CD4-positive, alpha-beta T cell (primary cell): Measurements from ENCODE around the gene NFKBIZ. TPM values are rescaled to one million over a fixed set of nuclear protein-coding genes. Genes with fewer than 3 reads are reported as not detected.
A peak's percentile ranks its signal among the peaks of the same experiment; 100 is the strongest.

Experiments used
- ATAC-seq: fragments of 200-7000 bp; cut with Tn5 transposase; one replicate; pipeline ENCODE4 v1.10.0; 2022; ENCODE audit warnings: mild to moderate bottlenecking; ENCODE audit not compliant: poor library complexity
- CTCF ChIA-PET: fragments of 350-600 bp; sonication (Branson Sonifier 250); formaldehyde crosslinking; loops from one replicate; lab custom pipeline; 2021; ENCODE audit warnings: antibody characterized with exemption, inconsistent platforms; lab: Charles Lee
- POLR2A ChIA-PET: fragments of 350-600 bp; sonication (Branson Sonifier 250); formaldehyde crosslinking; loops from one replicate; lab custom pipeline; 2021; ENCODE audit warnings: antibody characterized with exemption, inconsistent platforms; lab: Charles Lee
- DNase-seq, 14 experiments: peaks; one replicate each; pipeline ENCODE4 v3.0.0-alpha.2; 2013 to 2020; ENCODE audit warnings: mixed read lengths in 2 of 14
- H3K27ac ChIP-seq, 2 donors: one replicate each; pipeline versions ENCODE4 v1.5.1 to v1.7.0; 2013; ENCODE audit warnings: low read length in 2 of 2, low read depth in 1 of 2, mild to moderate bottlenecking in 1 of 2
- H3K27me3 ChIP-seq, 2 experiments: 1 replicate in 1 of 2; 2 replicates in 1 of 2; pipeline versions ENCODE4 v1.6.1 to v1.7.0; 2013; ENCODE audit warnings: low read length in 2 of 2, control low read depth in 1 of 2, mild to moderate bottlenecking in 1 of 2, moderate library complexity in 1 of 2; ENCODE audit not compliant: insufficient read depth in 2 of 2, control insufficient read depth in 1 of 2
- H3K36me3 ChIP-seq: one replicate; pipeline ENCODE4 v1.6.1; 2013; ENCODE audit warnings: low read length, control low read depth; ENCODE audit not compliant: insufficient read depth
- H3K4me1 ChIP-seq: one replicate; pipeline ENCODE4 v1.6.1; 2013; ENCODE audit warnings: low read length, control low read depth; ENCODE audit not compliant: insufficient read depth
- H3K4me3 ChIP-seq: one replicate; pipeline ENCODE4 v1.5.1; 2013; ENCODE audit warnings: mild to moderate bottlenecking, low read length, moderate library complexity
- H3K9me3 ChIP-seq, 2 experiments: 1 replicate in 1 of 2; 2 replicates in 1 of 2; pipeline versions ENCODE4 v1.6.1 to v1.7.0; 2013; ENCODE audit warnings: low read length in 2 of 2, mild to moderate bottlenecking in 2 of 2, control low read depth in 1 of 2, moderate library complexity in 1 of 2; ENCODE audit not compliant: control insufficient read depth in 1 of 2, insufficient read depth in 1 of 2
- H3K27ac Mint-ChIP-seq: one replicate; pipeline ENCODE4 v1.8.0; 2020; ENCODE audit warnings: mixed read lengths
- H3K27me3 Mint-ChIP-seq: one replicate; pipeline ENCODE4 v1.8.0; 2021; ENCODE audit warnings: mixed read lengths
- H3K36me3 Mint-ChIP-seq: one replicate; pipeline ENCODE4 v1.8.0; 2021; ENCODE audit warnings: low read depth, mixed read lengths
- H3K4me1 Mint-ChIP-seq: one replicate; pipeline ENCODE4 v1.8.0; 2021; ENCODE audit warnings: low read depth, mixed read lengths
- H3K4me3 Mint-ChIP-seq: one replicate; pipeline ENCODE4 v1.8.0; 2020; ENCODE audit warnings: mild to moderate bottlenecking, mixed read lengths
- H3K9me3 Mint-ChIP-seq: one replicate; pipeline ENCODE4 v1.8.0; 2020; ENCODE audit warnings: mixed read lengths
- CTCF ChIP-seq: fragments of 200-600 bp; IDR thresholded peaks from one replicate; pipeline ENCODE4 v1.8.0; 2022; ENCODE audit warnings: antibody characterized with exemption, mild to moderate bottlenecking
- intact Hi-C, 2 experiments: fragments of 100-400 bp; cut with DNase I in 1 of 2; cut with micrococcal nuclease in 1 of 2; formaldehyde crosslinking; loops; one replicate each; pipeline versions ENCODE4 v1.15.1 to v1.9.0; 2023 to 2025; cut with DNase I, micrococcal nuclease
- total RNA-seq, 174 experiments: library from RNA in 2 of 174; stranded (reverse) in 2 of 174; gene quantifications; one replicate each; pipeline ENCODE4 v1.2.3 and lab custom pipeline; 2021 to 2026

NFKBIZ gene
- total RNA-seq, 2 experiments from 2014 or later: 438 to 451 TPM

DNA sequence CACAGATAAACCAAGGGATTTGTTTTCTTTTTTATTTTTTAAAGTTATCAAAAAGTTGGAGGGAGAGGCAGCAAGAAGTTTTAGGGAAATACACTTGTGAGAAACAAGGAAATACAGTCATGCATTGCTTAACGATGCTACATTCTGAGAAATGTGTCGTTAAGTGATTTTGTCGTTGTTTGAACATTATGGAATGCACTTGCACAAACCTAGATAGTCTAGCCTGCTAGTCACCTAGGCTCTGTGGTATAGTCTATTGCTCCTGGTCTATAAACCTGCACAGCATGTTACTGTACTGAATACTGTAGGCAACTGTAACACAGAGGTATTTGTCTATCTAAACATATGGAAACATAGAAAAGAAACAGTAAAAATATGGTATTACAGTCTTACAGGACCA, 2.0 kb upstream of the NFKBIZ start:
- intact Hi-C loops: loop anchor here in 1 of 2 experiments (2.0 to 5.0 kb wide), 3 partner anchors 17 to 160 kb away; partner anchors contain the start of gene RPL24
- Histone ChIP-seq H3K27me3 (no peaks in the 10 kb centered on the region), H3K9me3 (peaks cover 0 to under 1% of the 10 kb centered on the region in 2 experiments), H3K4me1 (peaks cover 12% of the 10 kb centered on the region), H3K36me3 (peaks cover 7% of the 10 kb centered on the region), H3K4me3 (no peak overlapping the region), H3K27ac (no peak overlapping the region)
- TF ChIP-seq CTCF: no peak
- peak overlapping the region; percentile 76 for H3K4me3 Mint-ChIP-seq
- peaks cover 5% of the 10 kb centered on the region for H3K27me3 Mint-ChIP-seq
- H3K36me3 Mint-ChIP-seq: peaks cover 29% of the 10 kb centered on the region
- no peaks in the 10 kb centered on the region for H3K9me3 Mint-ChIP-seq
- ChIA-PET CTCF (no interaction called here), POLR2A (interaction anchor here (7.7 kb wide), 1 partner anchor 18 kb away, joined by 221 read pairs; no protein-coding TSS in a partner anchor)
- peak overlapping the region; percentile 100 for H3K27ac Mint-ChIP-seq
- no peak for DNase-seq
- ATAC-seq: no peak
- peaks cover 33% of the 10 kb centered on the region for H3K4me1 Mint-ChIP-seq

DNA sequence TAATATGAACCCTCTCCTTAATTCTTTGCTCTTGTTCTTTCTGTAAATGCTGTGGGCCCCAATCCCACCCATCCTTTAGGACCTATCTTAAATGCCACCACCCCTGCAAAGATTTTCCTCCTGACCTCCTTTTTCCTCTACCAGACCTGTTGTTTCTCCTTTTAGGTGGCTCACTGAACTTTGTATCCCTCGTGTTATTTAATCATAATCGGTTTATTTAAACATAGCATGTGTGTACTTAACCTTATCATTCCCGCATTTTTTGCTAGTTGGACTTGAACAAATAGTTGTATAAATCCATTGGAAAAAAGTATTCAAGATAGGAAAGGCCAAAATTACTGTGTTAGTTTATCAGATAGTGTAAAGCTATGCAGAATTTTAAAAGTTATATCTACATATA, 988 bp upstream of the NFKBIZ start:
- ChIA-PET POLR2A (interaction anchor here (0.8 to 7.7 kb wide), 15 partner anchors 13 to 381 kb away, joined by 3 to 221 read pairs (median 17); partner anchors contain the start of genes CEP97, NXPE3 and ZBTB11), CTCF (interaction anchor here (1.3 kb wide), 1 partner anchor 20 kb away, joined by 3 read pairs; no protein-coding TSS in a partner anchor)
- DNase-seq (no peak), ATAC-seq (no peak)
- Mint-ChIP-seq H3K27me3 (peaks cover 5% of the 10 kb centered on the region), H3K4me1 (peaks cover 43% of the 10 kb centered on the region), H3K4me3 (peak overlapping the region; percentile 91), H3K27ac (peak overlapping the region; percentile 100), H3K9me3 (no peaks in the 10 kb centered on the region), H3K36me3 (peaks cover 39% of the 10 kb centered on the region)
- no peak for TF ChIP-seq CTCF
- H3K36me3 ChIP-seq: peaks cover 17% of the 10 kb centered on the region
- intact Hi-C loops: loop anchor here in 1 of 2 experiments (5.0 kb wide), 2 partner anchors 36 to 161 kb away; partner anchors contain the start of gene RPL24
- peak overlapping the region; percentile 85 to 99 for H3K27ac ChIP-seq
- H3K27me3 ChIP-seq: no peaks in the 10 kb centered on the region
- no peaks in the 10 kb centered on the region for H3K9me3 ChIP-seq
- no peak overlapping the region for H3K4me3 ChIP-seq
- H3K4me1 ChIP-seq: peaks cover 19% of the 10 kb centered on the region

GRCh38 chr3:101849714-101850245, 466 bp downstream of the NFKBIZ start:
- H3K36me3 Mint-ChIP-seq: peaks cover 53% of the 10 kb centered on the region
- H3K9me3 ChIP-seq: no peaks in the 10 kb centered on the region
- DNase-seq: peak; percentile 30 to 80 (median 57)
- peaks cover 24% of the 10 kb centered on the region for H3K4me1 ChIP-seq
- CTCF ChIA-PET: interaction anchor here (0.7 to 1.4 kb wide), 6 partner anchors 13 to 86 kb away, joined by 3 to 8 read pairs (median 4); no protein-coding TSS in a partner anchor
- H3K36me3 ChIP-seq: peaks cover 32% of the 10 kb centered on the region
- peak overlapping the region; percentile 79 for H3K4me3 ChIP-seq
- peak overlapping the region; percentile 92 to 99 for H3K27ac ChIP-seq
- POLR2A ChIA-PET: interaction anchor here (0.5 to 7.7 kb wide), 50 partner anchors 9 to 1589 kb away, joined by 3 to 221 read pairs (median 5); partner anchors contain the start of genes CEP97, LNP1, NXPE3 and PCNP
- peak; percentile 37 for ATAC-seq
- peaks cover 57% of the 10 kb centered on the region for H3K4me1 Mint-ChIP-seq
- no peaks in the 10 kb centered on the region for H3K9me3 Mint-ChIP-seq
- intact Hi-C loops: loop anchor here (1.0 to 5.0 kb wide), 6 partner anchors 22 to 378 kb away; partner anchors contain the start of gene RPL24 (in 1 of the 2)
- H3K27me3 ChIP-seq: no peaks in the 10 kb centered on the region
- TF ChIP-seq CTCF: no peak
- H3K27ac Mint-ChIP-seq: peak overlapping the region; percentile 100
- H3K4me3 Mint-ChIP-seq: peak overlapping the region; percentile 99
- H3K27me3 Mint-ChIP-seq: peaks cover 5% of the 10 kb centered on the region
